GM18526 (cell line): ENCODE data around the gene NCKAP5.

Experiments used
- POLR2A ChIP-seq: IDR thresholded peaks from 3 replicates; pipeline ENCODE4 v1.6.1; 2011; ENCODE audit not compliant: insufficient read length; ENCODE audit errors: extremely low read depth

The NCKAP5 gene

GRCh38 chr2:133588144-133588543 lies 19.9 kb upstream of the NCKAP5 start:
- no peak for TF ChIP-seq POLR2A

- no peak for TF ChIP-seq POLR2A
These were observed 18.7 kb upstream of the NCKAP5 start for GRCh38 chr2:133586978-133587377.

GRCh38 chr2:133581010-133581760 lies 12.9 kb upstream of the NCKAP5 start:
- no peak for TF ChIP-seq POLR2A

- TF ChIP-seq POLR2A = no peak
These were observed 11.0 kb upstream of the NCKAP5 start for GRCh38 chr2:133579274-133579673.

GRCh38 chr2:133576714-133577113 lies 8.5 kb upstream of the NCKAP5 start:
- TF ChIP-seq POLR2A = no peak

- TF ChIP-seq POLR2A = no peak
These were observed 6.4 kb upstream of the NCKAP5 start for GRCh38 chr2:133574620-133575019.

GRCh38 chr2:133574186-133574585 lies 5.9 kb upstream of the NCKAP5 start:
- TF ChIP-seq POLR2A = no peak

- no peak for TF ChIP-seq POLR2A
These were observed 5.4 kb upstream of the NCKAP5 start for GRCh38 chr2:133573491-133574162.

GRCh38 chr2:133571249-133571648 lies 3.0 kb upstream of the NCKAP5 start:
- no peak for TF ChIP-seq POLR2A

GRCh38 chr2:133570542-133570941 lies 2.3 kb upstream of the NCKAP5 start:
- no peak for TF ChIP-seq POLR2A

GRCh38 chr2:133569286-133569830 lies 1.1 kb upstream of the NCKAP5 start:
- TF ChIP-seq POLR2A = no peak

GRCh38 chr2:133568598-133568997 lies 335 bp upstream of the NCKAP5 start:
- TF ChIP-seq POLR2A = no peak

GRCh38 chr2:133562558-133562957 lies 5.7 kb downstream of the NCKAP5 start:
- TF ChIP-seq POLR2A = no peak

GRCh38 chr2:133561045-133561852 lies 7.0 kb downstream of the NCKAP5 start:
- TF ChIP-seq POLR2A = no peak

- no peak for TF ChIP-seq POLR2A
These were observed 10.6 kb downstream of the NCKAP5 start for GRCh38 chr2:133557614-133558013.

- TF ChIP-seq POLR2A = no peak
These were observed 14.3 kb downstream of the NCKAP5 start for GRCh38 chr2:133553838-133554408.

GRCh38 chr2:133553251-133553650 lies 15.0 kb downstream of the NCKAP5 start:
- no peak for TF ChIP-seq POLR2A
